GM21529 (cell line): ENCODE data around the gene THAP7.

Source experiments
- ATAC-seq: cut with Tn5 transposase; IDR thresholded peaks from one replicate; pipeline ENCODE4 v1.9.1; 2021; ENCODE audit not compliant: unreplicated experiment

The THAP7 gene

DNA sequence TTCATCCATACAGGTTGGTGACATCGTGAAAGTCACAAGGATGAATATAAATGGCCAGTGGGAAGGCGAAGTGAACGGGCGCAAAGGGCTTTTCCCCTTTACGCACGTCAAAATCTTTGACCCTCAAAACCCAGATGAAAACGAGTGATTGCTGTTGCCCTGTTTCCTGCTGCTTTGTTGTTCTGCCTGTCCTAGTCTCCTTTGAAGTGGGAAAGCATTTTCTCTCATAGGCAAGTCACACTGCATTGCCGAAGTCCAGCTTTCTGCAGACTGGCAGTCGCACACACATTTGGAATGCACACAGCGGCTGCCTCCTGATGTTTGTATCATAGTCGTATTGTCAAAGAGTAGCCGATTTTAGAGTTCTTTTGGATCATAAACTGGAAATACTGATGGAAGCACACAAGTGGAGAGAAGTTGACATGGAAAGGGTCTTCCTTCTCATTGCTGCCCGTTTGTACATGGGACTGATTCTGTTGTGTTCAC, 52.2 kb downstream of the THAP7 start:
- ATAC-seq, result no peak
